Heart right ventricle (tissue), 16 donors: Measurements from ENCODE around the gene FUT9. TPM values are rescaled to one million over a fixed set of nuclear protein-coding genes. Genes with fewer than 3 reads are reported as not detected.

Experiments
- ATAC-seq, 8 donors: fragments of 200-7000 bp; cut with Tn5 transposase; one replicate each; pipeline ENCODE4 v1.9.1; 2020; ENCODE audit warnings: mild to moderate bottlenecking in 8 of 8, moderate library complexity in 8 of 8, moderate number of reproducible peaks in 1 of 8
- DNase-seq, 2 donors: peaks; one replicate each; pipeline ENCODE4 v3.0.0-alpha.2; 2020
- H3K27ac ChIP-seq, 10 donors: fragments of 200-600 bp; sonication (generic) in 2 of 10; one replicate each; pipeline versions ENCODE4 v1.5.0 to v1.8.0; 2020 to 2022; ENCODE audit warnings: mild to moderate bottlenecking in 3 of 10
- H3K27me3 ChIP-seq, 7 donors: fragments of 200-600 bp; one replicate each; pipeline ENCODE4 v1.8.0; 2021 to 2022; ENCODE audit warnings: mild to moderate bottlenecking in 2 of 7
- H3K36me3 ChIP-seq, 9 donors: fragments of 200-600 bp; sonication (generic) in 1 of 9; one replicate each; pipeline versions ENCODE4 v1.5.0 to v1.8.0; 2020 to 2022; ENCODE audit warnings: mild to moderate bottlenecking in 2 of 9
- H3K4me1 ChIP-seq, 9 donors: fragments of 200-600 bp; sonication (generic) in 1 of 9; one replicate each; pipeline versions ENCODE4 v1.5.0 to v1.8.0; 2020 to 2022; ENCODE audit warnings: mild to moderate bottlenecking in 4 of 9
- H3K4me3 ChIP-seq, 10 donors: fragments of 200-600 bp; sonication (generic) in 2 of 10; one replicate each; pipeline versions ENCODE4 v1.5.0 to v1.8.0; 2020 to 2022; ENCODE audit warnings: mild to moderate bottlenecking in 7 of 10, moderate library complexity in 2 of 10
- H3K9me3 ChIP-seq, 11 donors: fragments of 200-600 bp in 10 of 11; sonication (generic) in 2 of 11; one replicate each; pipeline versions ENCODE4 v1.5.0 to v1.8.0; 2013 to 2022; ENCODE audit warnings: mild to moderate bottlenecking in 2 of 11, control low read depth in 1 of 11, moderate library complexity in 1 of 11
- WGBS, 2 donors: extraction: QIAGEN DNeasy Blood & Tissue Kit; methylation state at CpG; one replicate each; pipeline ENCODE4 v1.1.7; 2013; ENCODE audit warnings: inconsistent platforms in 1 of 2; 5-methylcytosine and 5-hydroxymethylcytosine counted together
- intact Hi-C, 10 donors: fragments of 100-400 bp; cut with DNase I; formaldehyde crosslinking; loops; one replicate each; pipeline versions ENCODE4 v1.11.1 to v1.14.2; 2022
- polyA plus RNA-seq, 2 donors: library from polyadenylated mRNA; stranded (reverse); fragments of 200-250 nt; gene quantifications; one replicate each; pipeline ENCODE4 v1.2.3, GENCODE V29; 2013
- total RNA-seq, 10 donors: library from RNA; stranded (reverse); fragmentation: NEBNext Ultra II Directional in 3 of 10; extraction: Animal tissue kit (Norgen Biotek cat#: 25700) in 3 of 10; gene quantifications; one replicate each; pipeline versions ENCODE4 v1.2.1 to v1.2.4, GENCODE V29; 2021 to 2023
- TF ChIP-seq, protein P1 (sequence below), 9 donors: fragments of 200-600 bp; sonication (generic) in 2 of 9; IDR thresholded peaks; one replicate each; pipeline versions ENCODE4 v1.5.0 to v1.8.0; 2021 to 2022; ENCODE audit warnings: antibody characterized with exemption in 9 of 9, mild to moderate bottlenecking in 5 of 9, moderate library complexity in 1 of 9
- donor health status: Arrhythmogenic right ventricular cardiomyopathy.
- donor health status: ischemic (EF 13 %, LVEDD 7.1; RV severe dilation, severe dysfunction).
- donor health status: healthy with polysubstance abuse.
- donor health status: DM: no; HTN: yes; CAD: no.
- donor health status: DM: no; HTN: no; CAD: no.
- donor health status: ischemic (EF 25% LVEDD 6.9; RV normal size, moderate dysfunction).
- donor health status: ischemic (EF 25% LVEDD 5.7; RV mildly dilated, moderate dysfunction).
- donor health status: healthy.
- donor health status: DM: yes; HTN: yes; CAD: no.
- donor health status: Ischemic cardiomyopathy.
- donor health status: ischemic (EF 35%, LVEDD 5.7; RV mildly dilated, moderate dysfunction).
- donor health status: nonischemic (EF 11% LVEDD 7.7; RV severe dilation, severe dysfunction).
- donor health status: DM: yes; HTN: yes; CAD: no.
- donor health status: PGD.
- donor health status: ischemic (EF 29% LVEDD 5.4; RV normal size, mild dysfunction).
- donor health status: nonischemic (EF 23%, LVEDD 6.1; RV moderate dilation, normal function).

Gene FUT9
- total and polyA plus RNA-seq, 12 donors, result not detected

DNA sequence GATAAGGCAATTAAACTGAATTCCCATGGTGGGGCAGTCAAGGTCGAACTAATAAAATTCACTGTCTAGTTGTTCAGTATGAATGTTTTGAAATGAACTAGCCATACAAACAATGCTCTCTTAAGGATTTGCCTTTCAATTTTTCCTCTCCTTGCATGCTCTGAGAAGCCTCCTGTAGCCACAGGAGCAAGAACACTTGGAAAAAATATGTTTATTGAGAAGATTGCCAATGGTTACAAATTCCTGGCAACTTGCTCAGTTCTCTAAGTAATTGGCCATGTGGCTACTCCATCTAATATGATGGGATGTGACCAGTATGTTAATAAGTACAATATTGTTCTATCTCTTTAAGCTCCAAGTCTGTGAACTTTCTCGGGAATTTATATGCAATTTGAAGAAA is 49.4 kb downstream of the FUT9 start:
- Histone ChIP-seq H3K9me3 (peaks cover 0 to 5% (median 0%) of the 10 kb centered on the region in 11 donors), H3K27ac (no peak overlapping the region), H3K27me3 (no peaks in the 10 kb centered on the region), H3K36me3 (no peaks in the 10 kb centered on the region), H3K4me3 (no peak overlapping the region), H3K4me1 (no peaks in the 10 kb centered on the region)
- DNase-seq (no peak), ATAC-seq (no peak)
- intact Hi-C loops, result no loop called here
- 57 to 58% methylated on average over 2 of the region's 2 CpGs for WGBS, 2 donors
- TF ChIP-seq, protein P1, sequence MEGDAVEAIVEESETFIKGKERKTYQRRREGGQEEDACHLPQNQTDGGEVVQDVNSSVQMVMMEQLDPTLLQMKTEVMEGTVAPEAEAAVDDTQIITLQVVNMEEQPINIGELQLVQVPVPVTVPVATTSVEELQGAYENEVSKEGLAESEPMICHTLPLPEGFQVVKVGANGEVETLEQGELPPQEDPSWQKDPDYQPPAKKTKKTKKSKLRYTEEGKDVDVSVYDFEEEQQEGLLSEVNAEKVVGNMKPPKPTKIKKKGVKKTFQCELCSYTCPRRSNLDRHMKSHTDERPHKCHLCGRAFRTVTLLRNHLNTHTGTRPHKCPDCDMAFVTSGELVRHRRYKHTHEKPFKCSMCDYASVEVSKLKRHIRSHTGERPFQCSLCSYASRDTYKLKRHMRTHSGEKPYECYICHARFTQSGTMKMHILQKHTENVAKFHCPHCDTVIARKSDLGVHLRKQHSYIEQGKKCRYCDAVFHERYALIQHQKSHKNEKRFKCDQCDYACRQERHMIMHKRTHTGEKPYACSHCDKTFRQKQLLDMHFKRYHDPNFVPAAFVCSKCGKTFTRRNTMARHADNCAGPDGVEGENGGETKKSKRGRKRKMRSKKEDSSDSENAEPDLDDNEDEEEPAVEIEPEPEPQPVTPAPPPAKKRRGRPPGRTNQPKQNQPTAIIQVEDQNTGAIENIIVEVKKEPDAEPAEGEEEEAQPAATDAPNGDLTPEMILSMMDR (IDR thresholded peaks at IDR 0.05), result no peak

DNA sequence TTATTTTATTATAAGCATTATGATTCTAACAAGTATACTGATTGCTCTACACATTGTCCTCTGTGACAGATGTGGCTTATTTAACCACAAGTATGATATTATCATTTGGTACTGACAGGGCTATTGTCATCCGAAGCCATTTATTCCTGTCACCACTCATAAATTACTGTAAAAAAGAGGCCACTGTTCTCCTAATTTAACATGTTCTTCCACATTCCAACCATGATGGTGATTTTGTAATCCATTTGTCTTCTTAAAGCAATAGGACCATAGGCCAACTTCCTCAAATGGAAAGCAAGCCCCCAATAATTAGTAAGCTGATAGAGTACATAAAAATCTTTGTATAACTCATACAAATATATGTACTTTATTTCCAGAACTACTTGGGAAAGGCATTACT is 50.6 kb downstream of the FUT9 start:
- no peaks in the 10 kb centered on the region for H3K36me3 ChIP-seq
- no peak overlapping the region for H3K27ac ChIP-seq
- H3K27me3 ChIP-seq, result no peaks in the 10 kb centered on the region
- no peaks in the 10 kb centered on the region for H3K4me1 ChIP-seq
- intact Hi-C loops, result no loop called here
- DNase-seq (no peak), ATAC-seq (no peak)
- H3K4me3 ChIP-seq, result no peak overlapping the region
- 77 to 79% methylated on average over 1 of the region's 1 CpG for WGBS, 2 donors
- TF ChIP-seq, protein P1 (IDR thresholded peaks at IDR 0.05), result no peak
- H3K9me3 ChIP-seq, result peaks cover 0 to 5% (median 0%) of the 10 kb centered on the region in 11 donors

DNA sequence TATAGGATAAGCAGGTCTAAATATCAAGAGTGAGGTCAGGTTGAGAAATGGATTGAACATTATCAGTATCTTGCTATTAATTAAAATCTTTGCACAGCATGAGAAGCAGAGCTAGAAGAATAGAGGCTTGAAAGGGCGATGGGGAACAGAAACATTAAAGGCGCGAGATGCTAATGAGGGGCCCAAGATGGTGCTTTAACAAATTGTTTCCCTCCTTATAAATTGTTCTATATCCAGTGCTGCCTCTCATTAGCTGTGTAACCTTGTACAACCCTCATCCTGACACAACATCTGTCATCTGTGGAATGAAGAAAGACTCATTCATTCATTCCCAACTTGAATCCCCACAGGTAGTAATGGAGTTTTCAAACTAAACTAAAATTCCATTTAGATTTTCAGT is 57.8 kb downstream of the FUT9 start:
- Histone ChIP-seq H3K36me3 (no peaks in the 10 kb centered on the region), H3K27me3 (no peaks in the 10 kb centered on the region), H3K4me3 (no peak overlapping the region), H3K4me1 (no peaks in the 10 kb centered on the region), H3K27ac (no peak overlapping the region), H3K9me3 (no peaks in the 10 kb centered on the region)
- ATAC-seq (no peak), DNase-seq (no peak)
- 91 to 92% methylated on average over 3 of the region's 3 CpGs for WGBS, 2 donors
- intact Hi-C loops, result no loop called here
- TF ChIP-seq, protein P1 (IDR thresholded peaks at IDR 0.05), result no peak

DNA sequence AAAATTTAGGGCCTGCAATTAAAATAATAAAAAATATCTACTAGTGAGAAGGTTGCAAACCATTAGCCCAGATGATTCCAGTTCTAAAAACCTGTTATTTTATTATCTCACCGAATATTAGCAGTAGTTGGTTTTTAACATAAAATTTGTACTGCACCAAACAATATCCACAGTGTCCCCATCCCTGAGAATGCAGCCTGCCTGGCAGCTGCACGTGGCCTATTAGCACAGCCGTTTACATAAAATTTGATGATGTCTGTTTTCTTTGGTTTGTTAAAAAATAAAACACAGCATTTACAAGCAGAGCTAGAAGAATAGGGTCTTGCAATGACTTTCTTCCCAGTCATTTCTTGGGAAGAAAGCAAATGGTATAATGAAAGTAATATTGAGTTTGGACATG is 58.2 kb downstream of the FUT9 start:
- intact Hi-C loops, result no loop called here
- WGBS, 2 donors, result 60 to 75% methylated on average over 3 of the region's 3 CpGs
- ATAC-seq (no peak), DNase-seq (no peak)
- no peak overlapping the region for H3K27ac ChIP-seq
- TF ChIP-seq, protein P1 (IDR thresholded peaks at IDR 0.05), result no peak
- no peaks in the 10 kb centered on the region for H3K27me3 ChIP-seq
- no peak overlapping the region for H3K4me3 ChIP-seq
- H3K36me3 ChIP-seq, result no peaks in the 10 kb centered on the region
- no peaks in the 10 kb centered on the region for H3K4me1 ChIP-seq
- H3K9me3 ChIP-seq, result no peaks in the 10 kb centered on the region

DNA sequence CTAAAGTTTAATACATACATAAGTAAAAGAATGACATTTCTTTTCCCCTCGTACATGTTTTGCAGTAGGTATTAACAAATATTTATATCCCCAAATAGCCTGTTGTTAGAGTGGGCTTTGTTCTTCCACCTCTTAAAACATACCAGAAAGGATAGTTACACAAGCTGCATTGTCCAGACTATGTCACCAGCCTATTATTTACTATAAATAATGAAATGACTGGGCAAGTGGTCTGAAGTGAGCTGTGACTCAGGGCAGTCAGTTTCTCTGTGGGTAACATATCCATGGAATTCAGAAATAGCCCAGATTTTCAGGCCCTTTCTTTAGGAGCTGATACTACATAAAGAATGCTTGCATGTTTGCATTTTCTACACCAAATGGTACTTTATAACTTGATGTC is 60.1 kb downstream of the FUT9 start:
- WGBS, 2 donors, result 74 to 79% methylated on average over 1 of the region's 1 CpG
- H3K9me3 ChIP-seq, result no peaks in the 10 kb centered on the region

More for the DNA sequence above, 60.1 kb downstream of the FUT9 start:
- TF ChIP-seq, protein P1 (IDR thresholded peaks at IDR 0.05), result no peak
- Histone ChIP-seq H3K27me3 (no peaks in the 10 kb centered on the region), H3K36me3 (no peaks in the 10 kb centered on the region), H3K4me1 (no peaks in the 10 kb centered on the region), H3K27ac (no peak overlapping the region), H3K4me3 (no peak overlapping the region)
- ATAC-seq, result no peak
- DNase-seq, result no peak
- intact Hi-C loops, result no loop called here
